Esophagus muscularis mucosa (tissue), 4 donors: ENCODE measurements around the gene PKD2L1. TPM values are rescaled to one million over a fixed set of nuclear protein-coding genes. Genes with fewer than 3 reads are reported as not detected.
"Not testable (repeated sequence)": the region's sequence is repeated elsewhere in the genome, so short reads cannot be mapped to it uniquely, and the experiment has no call there.

Experiments
- DNase-seq: peaks from one replicate; pipeline ENCODE4 v3.0.0-alpha.2; 2017; ENCODE audit errors: extremely low spot score
- H3K27ac ChIP-seq, 4 donors: fragments of 200-600 bp; sonication (generic); replicated peaks in 1 of 4; 1 replicate in 3 of 4; 2 replicates in 1 of 4; pipeline ENCODE4 v1.5.1; 2016 to 2019; ENCODE audit warnings: mild to moderate bottlenecking in 1 of 4
- H3K27me3 ChIP-seq, 4 donors: fragments of 200-600 bp; sonication (generic); one replicate each; pipeline versions ENCODE4 v1.5.1 to v1.6.0; 2016 to 2019
- H3K36me3 ChIP-seq, 4 donors: fragments of 200-600 bp; sonication (generic); one replicate each; pipeline ENCODE4 v1.5.1; 2016 to 2019
- H3K4me1 ChIP-seq, 4 donors: fragments of 200-600 bp; sonication (generic); one replicate each; pipeline ENCODE4 v1.5.1; 2016 to 2019
- H3K4me3 ChIP-seq, 4 donors: fragments of 200-600 bp; sonication (generic); 1 replicate in 2 of 4; 2 replicates in 2 of 4; pipeline ENCODE4 v1.5.1; 2016 to 2019; ENCODE audit warnings: mild to moderate bottlenecking in 4 of 4, moderate library complexity in 1 of 4
- H3K9me3 ChIP-seq, 4 donors: fragments of 200-600 bp; sonication (generic); 1 replicate in 3 of 4; 2 replicates in 1 of 4; pipeline ENCODE4 v1.5.1; 2016 to 2019
- EP300 ChIP-seq: sonication (generic); formaldehyde crosslinking; IDR thresholded peaks from one replicate; pipeline ENCODE4 v1.6.1; 2017; ENCODE audit warnings: antibody characterized with exemption
- POLR2A ChIP-seq: fragments of 450-650 bp; IDR thresholded peaks from one replicate; pipeline ENCODE4 v1.6.1; 2017; ENCODE audit warnings: antibody characterized with exemption, moderate library complexity, mild to moderate bottlenecking, low read depth
- POLR2AphosphoS5 ChIP-seq, 2 donors: sonication (generic); formaldehyde crosslinking; IDR thresholded peaks; one replicate each; pipeline ENCODE4 v1.6.1; 2017; ENCODE audit warnings: antibody characterized with exemption in 2 of 2
- WGBS: methylation state at CpG from one replicate; pipeline ENCODE4 v1.1.5; 2018; 5-methylcytosine and 5-hydroxymethylcytosine counted together
- intact Hi-C: fragments of 100-400 bp; cut with DNase I; formaldehyde crosslinking; loops from one replicate; pipeline ENCODE4 v1.15.1; 2023
- total RNA-seq, 4 donors: library from RNA; depleted of rRNA; stranded (reverse); fragments of >200 nt; gene quantifications; one replicate each; pipeline versions ENCODE4 v1.1.0 to v1.2.1, GENCODE V29; 2016
- TF ChIP-seq, protein P1 (sequence below), 3 experiments: fragments of 200-600 bp in 2 of 3; fragments of 450-650 bp in 1 of 3; sonication (generic) in 2 of 3; IDR thresholded peaks; one replicate each; pipeline ENCODE4 v1.5.1; 2017 to 2019; ENCODE audit warnings: antibody characterized with exemption in 3 of 3, mild to moderate bottlenecking in 2 of 3, moderate library complexity in 1 of 3

Gene PKD2L1
- total RNA-seq, 4 donors from 2014 or later = not detected

- Histone ChIP-seq H3K27ac (no peak overlapping the region), H3K9me3 (peaks cover 0 to 6% (median 0%) of the 10 kb centered on the region in 4 donors), H3K36me3 (no peaks in the 10 kb centered on the region), H3K27me3 (peaks cover 0 to 51% (median 0%) of the 10 kb centered on the region in 4 donors), H3K4me3 (no peak overlapping the region), H3K4me1 (no peaks in the 10 kb centered on the region)
- WGBS = 66% methylated on average over 7 of the region's 9 CpGs
- intact Hi-C loops = no loop called here
- DNase-seq = no peak
- TF ChIP-seq POLR2A = no peak
- no peak for TF ChIP-seq EP300
- TF ChIP-seq POLR2AphosphoS5 (IDR thresholded peaks at IDR 0.05) = no peak
- TF ChIP-seq, protein P1, sequence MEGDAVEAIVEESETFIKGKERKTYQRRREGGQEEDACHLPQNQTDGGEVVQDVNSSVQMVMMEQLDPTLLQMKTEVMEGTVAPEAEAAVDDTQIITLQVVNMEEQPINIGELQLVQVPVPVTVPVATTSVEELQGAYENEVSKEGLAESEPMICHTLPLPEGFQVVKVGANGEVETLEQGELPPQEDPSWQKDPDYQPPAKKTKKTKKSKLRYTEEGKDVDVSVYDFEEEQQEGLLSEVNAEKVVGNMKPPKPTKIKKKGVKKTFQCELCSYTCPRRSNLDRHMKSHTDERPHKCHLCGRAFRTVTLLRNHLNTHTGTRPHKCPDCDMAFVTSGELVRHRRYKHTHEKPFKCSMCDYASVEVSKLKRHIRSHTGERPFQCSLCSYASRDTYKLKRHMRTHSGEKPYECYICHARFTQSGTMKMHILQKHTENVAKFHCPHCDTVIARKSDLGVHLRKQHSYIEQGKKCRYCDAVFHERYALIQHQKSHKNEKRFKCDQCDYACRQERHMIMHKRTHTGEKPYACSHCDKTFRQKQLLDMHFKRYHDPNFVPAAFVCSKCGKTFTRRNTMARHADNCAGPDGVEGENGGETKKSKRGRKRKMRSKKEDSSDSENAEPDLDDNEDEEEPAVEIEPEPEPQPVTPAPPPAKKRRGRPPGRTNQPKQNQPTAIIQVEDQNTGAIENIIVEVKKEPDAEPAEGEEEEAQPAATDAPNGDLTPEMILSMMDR (IDR thresholded peaks at IDR 0.05) = no peak
Observed at GRCh38 chr10:100297242-100297641, 32.8 kb downstream of the PKD2L1 start.

DNA sequence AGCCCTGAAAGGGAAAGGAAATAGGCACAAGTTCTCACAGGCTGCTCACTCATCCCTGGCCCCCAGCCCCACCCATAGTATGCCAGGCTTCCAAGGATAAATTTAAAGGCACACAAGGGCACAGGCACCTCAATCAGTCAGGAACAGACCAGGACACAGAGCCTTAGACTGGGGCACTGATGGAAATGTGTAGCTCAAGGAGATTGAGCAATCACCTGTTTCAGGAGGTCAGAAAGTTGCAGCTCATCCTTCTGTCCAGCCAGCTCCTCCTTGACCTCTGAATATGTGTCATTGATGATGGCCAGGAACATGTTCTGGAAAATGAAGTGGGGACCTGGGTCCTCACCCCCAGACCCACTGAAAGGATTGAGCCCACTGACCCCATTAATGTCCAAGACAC is 37.0 kb downstream of the PKD2L1 start:
- H3K4me3 ChIP-seq = no peak overlapping the region
- DNase-seq = no peak

GRCh38 chr10:100292300-100292699 is 37.7 kb downstream of the PKD2L1 start:
- H3K4me1 ChIP-seq, H3K4me3 ChIP-seq, H3K36me3 ChIP-seq, H3K9me3 ChIP-seq, DNase-seq, H3K27ac ChIP-seq, intact Hi-C loops: not testable (repeated sequence)
- H3K27me3 ChIP-seq = peaks cover 0 to 29% (median 0%) of the 10 kb centered on the region in 4 donors
- WGBS = 70% methylated on average over 4 of the region's 4 CpGs

More for the DNA sequence above, 37.0 kb downstream of the PKD2L1 start:
- intact Hi-C loops = no loop called here
- H3K4me1 ChIP-seq = no peaks in the 10 kb centered on the region
- no peak overlapping the region for H3K27ac ChIP-seq
- peaks cover 0 to 33% (median 0%) of the 10 kb centered on the region in 4 donors for H3K27me3 ChIP-seq
- no peaks in the 10 kb centered on the region for H3K9me3 ChIP-seq
- TF ChIP-seq POLR2A (no peak), EP300 (no peak), POLR2AphosphoS5 (IDR thresholded peaks at IDR 0.05) (no peak)
- TF ChIP-seq, protein P1 (IDR thresholded peaks at IDR 0.05) = no peak
- H3K36me3 ChIP-seq = no peaks in the 10 kb centered on the region

- no peak for DNase-seq
- Histone ChIP-seq H3K4me3 (no peak overlapping the region), H3K36me3 (no peaks in the 10 kb centered on the region), H3K27me3 (peaks cover 0 to 20% (median 0%) of the 10 kb centered on the region in 4 donors), H3K27ac (no peak overlapping the region), H3K9me3 (no peaks in the 10 kb centered on the region), H3K4me1 (peaks cover 7 to 9% (median 8%) of the 10 kb centered on the region in 4 donors)
- TF ChIP-seq POLR2A (no peak), POLR2AphosphoS5 (IDR thresholded peaks at IDR 0.05) (no peak), EP300 (no peak)
- TF ChIP-seq, protein P1 (IDR thresholded peaks at IDR 0.05) = no peak
- intact Hi-C loops = no loop called here
- 82% methylated on average over 3 of the region's 3 CpGs for WGBS
Observed at GRCh38 chr10:100291356-100291755, 38.7 kb downstream of the PKD2L1 start.

GRCh38 chr10:100289641-100290040 is 40.4 kb downstream of the PKD2L1 start:
- TF ChIP-seq POLR2AphosphoS5 (IDR thresholded peaks at IDR 0.05) (no peak), EP300 (no peak), POLR2A (no peak)
- TF ChIP-seq, protein P1 (IDR thresholded peaks at IDR 0.05) = no peak
- intact Hi-C loops = loop anchor here (5.0 kb wide), 1 partner anchor 557 kb away; the partner anchor contains the start of genes COX15 and CUTC
- DNase-seq = no peak
- Histone ChIP-seq H3K27me3 (peaks cover 0 to 11% (median 0%) of the 10 kb centered on the region in 4 donors), H3K4me1 (peaks cover 20 to 22% (median 21%) of the 10 kb centered on the region in 4 donors), H3K4me3 (no peak overlapping the region), H3K9me3 (no peaks in the 10 kb centered on the region), H3K27ac (no peak overlapping the region), H3K36me3 (peaks cover 0 to 4% (median 0%) of the 10 kb centered on the region in 4 donors)
- 82% methylated on average over 2 of the region's 2 CpGs for WGBS
